A204.1 (cell line): ENCODE data around the gene CARD9.
"Not testable (repeated sequence)": the region's sequence is repeated elsewhere in the genome, so short reads cannot be mapped to it uniquely, and the experiment has no call there.

Experiments
- FAIRE-seq: peaks from 2 replicates; lab custom pipeline; 2012; peaks lifted over from hg19 to GRCh38; lab: Jason Lieb, UNC

The CARD9 gene, protein sequence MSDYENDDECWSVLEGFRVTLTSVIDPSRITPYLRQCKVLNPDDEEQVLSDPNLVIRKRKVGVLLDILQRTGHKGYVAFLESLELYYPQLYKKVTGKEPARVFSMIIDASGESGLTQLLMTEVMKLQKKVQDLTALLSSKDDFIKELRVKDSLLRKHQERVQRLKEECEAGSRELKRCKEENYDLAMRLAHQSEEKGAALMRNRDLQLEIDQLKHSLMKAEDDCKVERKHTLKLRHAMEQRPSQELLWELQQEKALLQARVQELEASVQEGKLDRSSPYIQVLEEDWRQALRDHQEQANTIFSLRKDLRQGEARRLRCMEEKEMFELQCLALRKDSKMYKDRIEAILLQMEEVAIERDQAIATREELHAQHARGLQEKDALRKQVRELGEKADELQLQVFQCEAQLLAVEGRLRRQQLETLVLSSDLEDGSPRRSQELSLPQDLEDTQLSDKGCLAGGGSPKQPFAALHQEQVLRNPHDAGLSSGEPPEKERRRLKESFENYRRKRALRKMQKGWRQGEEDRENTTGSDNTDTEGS

DNA sequence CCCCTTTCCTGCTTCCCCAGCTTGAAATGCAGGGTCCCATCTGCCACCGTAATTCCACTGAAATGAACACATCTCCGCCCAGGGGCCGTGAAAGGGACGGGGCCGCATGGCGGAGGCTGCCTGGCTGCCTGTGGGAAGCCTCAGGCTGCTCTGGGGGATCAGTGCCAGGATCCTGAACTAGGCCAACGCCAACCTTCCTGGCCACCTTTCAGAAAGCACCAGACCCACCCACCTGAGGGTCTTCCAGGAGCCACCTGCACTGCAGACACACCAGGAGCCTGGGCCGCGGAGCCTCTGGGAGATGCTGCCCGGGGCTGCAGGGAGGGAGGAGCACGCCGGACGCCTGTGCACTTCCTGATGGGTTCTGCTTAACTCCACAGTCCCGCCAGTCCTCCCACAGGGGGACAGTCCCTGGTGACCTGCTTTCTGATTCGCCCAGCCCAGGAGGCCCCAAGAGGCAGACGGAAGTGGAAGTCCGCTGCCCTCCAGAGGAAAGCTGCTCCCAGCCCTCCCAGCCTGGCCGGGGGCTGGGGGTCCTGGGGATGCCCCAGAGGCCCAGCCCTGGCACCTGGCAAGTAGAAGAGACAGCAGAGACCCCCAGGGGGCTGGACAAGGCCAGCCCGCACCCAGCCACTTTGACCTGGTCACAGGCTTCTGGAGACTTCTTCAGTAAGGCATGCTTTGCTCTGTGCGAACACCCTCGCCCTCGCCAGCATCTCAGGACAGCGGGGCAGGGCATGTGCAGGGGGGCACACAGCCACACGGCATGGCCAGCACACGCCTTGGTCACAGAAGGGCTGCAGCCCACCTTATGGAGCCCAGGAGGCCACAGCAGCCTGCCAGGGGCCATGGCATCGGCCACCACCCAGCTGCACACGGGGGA lies at the start of gene CARD9:
Gene CARD9, minus strand, starts transcription at position 370 of the 883 bp plus-strand sequence. CDS start 1,591 bp downstream, outside the sequence.
- no peak for FAIRE-seq

DNA sequence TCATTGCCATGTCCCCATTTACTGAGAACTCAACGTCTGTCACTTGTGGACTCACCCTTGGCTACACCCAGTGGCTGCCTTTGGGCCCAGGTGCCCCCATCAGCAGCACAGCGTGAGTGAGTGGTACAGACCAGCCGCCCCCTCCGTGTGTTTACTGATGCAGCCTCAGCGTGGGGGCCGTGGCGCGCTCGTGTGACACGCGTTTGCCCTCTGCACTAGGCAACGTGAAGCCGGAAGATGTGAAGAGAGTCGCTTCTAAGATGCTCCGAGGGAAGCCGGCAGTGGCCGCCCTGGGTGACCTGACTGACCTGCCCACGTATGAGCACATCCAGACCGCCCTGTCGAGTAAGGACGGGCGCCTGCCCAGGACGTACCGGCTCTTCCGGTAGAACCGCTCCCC lies 49.4 kb upstream of the CARD9 start:
- no peak for FAIRE-seq

DNA sequence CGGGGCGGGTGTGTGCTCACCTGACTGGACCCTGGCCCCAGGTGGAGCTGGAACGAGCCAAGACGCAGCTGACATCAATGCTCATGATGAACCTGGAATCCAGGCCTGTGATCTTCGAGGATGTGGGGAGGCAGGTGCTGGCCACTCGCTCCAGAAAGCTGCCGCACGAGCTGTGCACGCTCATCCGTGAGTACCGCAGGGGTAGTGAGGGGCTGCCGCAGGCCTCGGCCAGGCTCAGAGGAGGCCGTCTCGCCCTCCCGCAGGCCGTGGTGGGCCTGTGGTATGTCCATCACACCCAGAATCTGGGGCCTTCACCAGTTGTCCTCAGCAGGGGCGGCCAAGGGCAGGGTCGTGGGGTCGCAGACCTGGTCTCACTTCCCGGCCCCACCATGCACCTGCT lies 48.3 kb upstream of the CARD9 start:
- no peak for FAIRE-seq

DNA sequence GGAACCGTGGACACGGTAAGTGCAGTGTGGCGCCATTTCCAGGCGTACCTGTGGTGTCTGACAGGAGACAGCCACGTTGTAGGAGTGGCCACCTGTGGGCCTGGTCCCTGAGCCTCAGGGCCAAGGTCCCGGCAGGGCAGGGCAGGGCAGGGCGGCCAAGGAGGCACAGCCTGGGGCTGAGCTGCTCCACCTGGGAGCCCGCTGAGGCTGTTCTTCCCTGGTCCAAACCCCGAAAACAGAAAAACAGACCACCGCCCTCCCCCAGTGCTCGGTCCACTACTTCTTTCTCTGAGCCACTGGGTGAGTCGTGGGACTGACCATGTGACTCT lies 45.6 kb upstream of the CARD9 start:
- no peak for FAIRE-seq

DNA sequence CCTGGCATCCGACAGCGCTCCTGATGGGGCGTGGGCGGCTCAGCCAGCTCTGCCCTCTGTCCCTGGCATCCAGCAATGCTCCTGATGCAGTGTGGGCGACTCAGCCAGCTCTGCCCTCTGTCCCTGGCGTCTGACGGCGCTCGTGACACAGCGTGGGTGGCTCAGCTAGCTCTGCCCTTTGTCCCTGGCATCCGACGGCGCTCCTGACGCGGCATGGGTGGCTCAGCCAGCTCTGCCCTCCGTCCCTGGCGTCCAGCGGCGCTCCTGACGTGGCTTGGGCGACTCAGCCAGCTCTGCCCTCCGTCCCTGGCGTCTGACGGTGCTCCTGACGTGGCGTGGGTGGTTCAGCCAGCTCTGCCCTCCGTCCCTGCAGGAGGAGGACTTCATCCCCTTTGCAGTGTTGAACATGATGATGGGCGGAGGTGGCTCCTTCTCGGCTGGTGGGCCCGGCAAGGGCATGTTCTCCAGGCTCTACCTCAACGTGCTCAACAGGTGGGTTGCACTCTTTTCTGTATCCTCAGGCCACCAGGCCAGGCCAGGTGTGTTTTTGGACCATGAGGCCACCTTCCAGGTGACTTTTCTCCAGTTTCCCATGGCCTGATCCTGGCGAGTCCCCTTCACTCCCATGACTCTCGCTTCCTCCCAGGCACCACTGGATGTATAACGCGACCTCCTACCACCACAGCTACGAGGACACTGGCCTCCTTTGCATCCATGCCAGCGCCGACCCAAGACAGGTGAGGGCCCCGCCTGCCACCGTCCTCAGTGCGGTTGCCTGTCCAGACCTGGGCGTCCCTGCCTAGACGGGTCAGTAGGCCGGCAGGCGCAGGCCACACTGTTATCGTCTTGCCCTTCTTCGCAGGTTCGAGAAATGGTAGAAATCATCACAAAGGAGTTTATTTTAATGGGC lies 45.0 kb upstream of the CARD9 start:
- no peak for FAIRE-seq

DNA sequence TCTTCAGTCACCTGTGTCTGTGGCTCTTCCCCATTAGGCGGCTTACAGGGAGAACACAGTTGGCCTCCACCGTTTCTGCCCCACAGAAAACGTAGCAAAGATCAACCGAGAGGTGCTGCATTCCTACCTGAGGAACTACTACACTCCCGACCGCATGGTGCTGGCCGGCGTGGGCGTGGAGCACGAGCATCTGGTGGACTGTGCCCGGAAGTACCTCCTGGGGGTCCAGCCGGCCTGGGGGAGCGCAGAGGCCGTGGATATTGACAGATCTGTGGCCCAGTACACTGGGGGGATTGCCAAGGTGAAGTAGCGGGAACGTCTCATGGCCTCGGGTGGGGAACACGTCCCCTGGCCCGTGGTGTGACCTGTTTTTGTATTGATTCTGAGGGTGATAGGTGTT lies 43.4 kb upstream of the CARD9 start:
- FAIRE-seq, result no peak

DNA sequence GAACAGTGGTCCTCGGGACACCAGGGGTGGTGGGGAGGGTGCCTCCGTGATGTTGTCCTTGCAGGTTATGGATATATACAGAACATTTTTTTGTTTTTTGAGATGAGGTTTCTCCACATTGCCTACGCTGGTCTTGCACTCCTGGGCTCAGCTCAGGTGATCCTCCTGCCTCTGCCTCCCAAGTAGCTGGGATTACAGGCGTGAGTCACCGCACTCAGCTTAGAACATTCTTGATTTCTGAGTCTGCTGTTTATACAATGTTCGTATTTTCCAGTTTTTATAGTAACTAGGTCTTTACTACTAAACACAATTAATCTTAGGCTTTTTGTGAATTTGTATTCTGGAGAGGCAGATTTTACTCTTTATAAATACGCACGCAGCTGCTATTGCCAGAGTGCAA lies 43.0 kb upstream of the CARD9 start:
- FAIRE-seq, result no peak

DNA sequence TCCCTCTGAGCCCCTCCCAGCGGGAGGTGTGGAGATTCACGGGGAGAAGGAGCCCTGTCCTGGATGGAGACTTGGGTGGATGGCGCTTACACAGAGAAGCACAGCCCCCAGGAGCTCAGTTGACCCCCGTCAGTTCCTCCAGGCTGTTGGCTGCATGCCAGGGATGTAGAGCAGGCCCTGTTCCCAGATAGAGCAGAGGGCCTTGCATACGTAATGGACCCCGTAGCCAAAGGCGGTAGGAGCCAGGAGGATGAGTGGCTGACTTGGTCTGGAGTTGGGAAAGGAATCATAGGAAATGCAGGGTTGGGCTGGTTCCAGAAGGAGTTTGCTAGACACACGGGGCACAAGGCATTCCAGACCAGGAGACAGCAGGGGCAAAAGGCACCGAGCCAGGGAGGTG lies 39.5 kb upstream of the CARD9 start:
- FAIRE-seq, result no peak

DNA sequence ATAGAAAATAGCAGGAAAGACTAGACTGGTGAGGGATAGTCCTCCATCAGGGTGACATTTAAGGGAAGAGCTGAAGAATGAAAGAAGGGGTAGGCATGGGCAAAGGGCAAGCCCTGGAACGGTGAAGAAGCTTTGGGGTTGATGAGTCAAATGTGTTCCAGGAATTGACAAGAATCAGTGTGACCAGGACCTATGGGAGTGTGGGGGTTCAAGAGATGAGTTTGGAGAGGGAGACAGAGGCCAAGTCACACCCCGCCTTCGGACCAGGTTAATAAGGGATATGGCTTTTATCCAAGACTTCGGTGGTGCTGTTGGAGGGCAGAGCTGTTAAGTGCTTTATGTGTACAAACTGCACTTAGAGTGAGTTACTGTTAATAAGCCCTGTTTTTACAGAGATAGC lies 37.9 kb upstream of the CARD9 start:
- FAIRE-seq, result no peak

DNA sequence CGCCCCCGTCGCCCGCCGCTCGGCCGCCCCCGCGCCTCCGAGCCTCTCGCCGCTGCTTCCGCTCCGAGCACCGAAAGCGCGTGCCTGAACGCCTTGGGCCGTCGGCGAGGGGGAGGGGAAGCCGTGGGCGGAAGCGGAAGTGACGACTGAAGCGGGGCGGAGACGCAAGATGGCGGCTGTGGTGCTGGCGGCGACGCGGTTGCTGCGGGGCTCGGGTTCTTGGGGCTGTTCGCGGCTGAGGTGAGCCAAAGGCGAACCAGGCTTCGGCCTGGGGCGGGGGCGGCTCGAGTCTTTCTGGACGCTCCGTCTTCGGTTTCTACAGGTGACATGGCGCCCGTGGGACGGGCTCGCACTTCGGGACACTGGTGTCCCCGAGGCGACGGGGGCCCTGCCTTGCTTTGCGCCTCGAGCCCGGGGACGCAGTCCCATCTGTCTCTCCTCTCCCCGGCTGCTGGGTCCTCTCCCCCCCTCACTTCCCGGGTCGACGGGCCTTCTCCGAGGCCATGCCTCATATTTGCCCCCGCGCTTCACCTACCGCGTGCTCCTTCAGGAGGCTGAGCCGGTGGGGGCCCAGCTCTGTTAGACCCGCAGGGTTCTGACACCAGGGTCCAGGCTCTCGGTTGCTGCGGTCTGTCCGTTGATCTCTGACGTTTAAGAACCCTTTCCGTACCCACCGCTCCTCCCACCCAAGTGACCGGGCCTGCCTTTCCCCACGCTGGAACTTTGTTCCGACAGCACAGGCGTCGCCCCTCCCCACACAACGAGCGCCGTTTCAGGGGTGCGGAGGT lies 37.2 kb upstream of the CARD9 start, which contains the start of the genes ENTR1 and PMPCA:
Gene ENTR1, minus strand, starts transcription at position 115 of the 788 bp plus-strand sequence. CDS start 217 bp downstream, outside the sequence.
Gene PMPCA, plus strand, starts transcription at position 159 of the 788 bp plus-strand sequence. Its CDS starts 11 bp downstream, at position 170.
- FAIRE-seq, result no peak

DNA sequence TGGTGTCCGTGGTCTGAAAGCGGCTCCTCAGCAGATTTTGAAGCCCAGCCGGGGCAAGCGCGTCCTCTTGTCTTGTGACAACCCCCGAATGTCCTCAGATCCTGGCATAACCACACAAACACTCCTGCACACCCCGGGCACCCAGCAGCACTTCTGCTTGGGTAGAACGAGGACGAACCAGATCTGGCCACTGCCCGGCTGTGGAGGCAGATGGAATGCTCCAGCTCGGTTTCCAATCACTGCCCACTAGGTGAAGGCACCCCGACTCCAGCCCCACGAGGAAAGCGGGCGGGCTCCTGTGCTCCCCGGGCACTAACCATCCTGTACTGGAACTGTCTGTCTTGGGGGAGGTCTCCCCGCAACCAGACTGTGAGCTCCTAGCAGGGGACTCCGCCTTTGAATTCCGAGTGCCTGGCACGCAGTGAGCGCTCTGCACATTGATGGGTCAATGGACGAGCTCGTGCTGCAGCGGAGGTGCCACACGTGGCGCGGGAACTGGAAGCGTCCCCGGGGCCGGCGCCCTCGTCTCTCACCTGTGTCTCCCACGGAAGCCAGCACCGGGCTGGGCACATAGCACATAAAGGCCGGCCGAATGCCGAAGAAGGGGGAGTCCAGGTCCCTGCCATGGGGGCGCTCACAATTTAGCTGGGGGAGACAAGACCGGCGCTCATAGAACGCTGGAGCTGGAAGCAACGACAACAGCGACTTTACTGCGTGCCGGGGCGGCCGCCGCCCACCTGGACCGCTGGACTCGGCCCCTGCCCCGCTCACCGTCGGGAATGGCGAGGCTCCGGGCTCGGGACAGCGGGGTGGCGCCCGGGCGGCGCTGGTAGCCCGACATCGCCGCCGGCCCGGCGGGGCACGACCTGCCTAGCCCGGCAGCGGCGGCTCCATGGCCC lies 36.3 kb upstream of the CARD9 start:
- FAIRE-seq, result no peak

DNA sequence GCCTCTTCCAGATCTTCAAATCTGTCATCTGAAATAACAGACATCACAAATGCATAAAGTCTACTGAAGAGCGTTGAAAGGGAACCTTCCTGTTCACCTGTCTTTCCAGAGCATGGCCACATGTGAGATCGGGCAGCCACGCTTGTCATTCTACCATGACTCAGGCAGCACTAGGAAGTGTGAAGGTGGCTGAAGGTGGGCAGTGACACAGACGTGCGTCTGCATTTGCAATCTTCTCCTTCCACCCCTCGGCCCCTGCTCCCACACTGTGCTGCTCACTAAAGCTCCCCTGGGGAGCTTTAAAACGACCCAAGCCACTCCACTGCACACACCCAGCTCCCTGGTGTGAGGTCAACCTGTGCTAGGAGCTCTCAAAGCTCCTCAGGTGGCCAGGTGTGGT lies 34.4 kb upstream of the CARD9 start:
- FAIRE-seq, result no peak

DNA sequence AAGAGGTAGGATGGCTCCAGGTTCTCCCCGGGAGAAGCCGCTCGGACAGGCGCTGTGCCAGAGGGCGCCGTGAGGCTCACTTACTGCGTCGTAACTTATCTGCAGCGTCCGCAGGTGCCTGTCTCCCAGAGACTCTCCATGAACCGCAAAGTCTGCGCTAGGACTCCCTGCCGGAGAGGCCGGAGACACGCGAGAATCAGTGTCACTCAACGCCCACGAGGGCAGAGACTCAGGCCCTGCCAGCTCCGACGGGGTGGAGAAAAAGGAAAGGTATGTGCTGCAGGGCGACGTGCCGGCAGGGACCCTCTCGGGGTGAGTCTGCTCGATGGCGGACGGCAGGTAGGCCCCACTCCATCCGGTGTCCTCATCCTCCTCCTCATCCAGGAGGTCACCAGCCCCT lies 33.6 kb upstream of the CARD9 start:
- FAIRE-seq, result not testable (repeated sequence)

DNA sequence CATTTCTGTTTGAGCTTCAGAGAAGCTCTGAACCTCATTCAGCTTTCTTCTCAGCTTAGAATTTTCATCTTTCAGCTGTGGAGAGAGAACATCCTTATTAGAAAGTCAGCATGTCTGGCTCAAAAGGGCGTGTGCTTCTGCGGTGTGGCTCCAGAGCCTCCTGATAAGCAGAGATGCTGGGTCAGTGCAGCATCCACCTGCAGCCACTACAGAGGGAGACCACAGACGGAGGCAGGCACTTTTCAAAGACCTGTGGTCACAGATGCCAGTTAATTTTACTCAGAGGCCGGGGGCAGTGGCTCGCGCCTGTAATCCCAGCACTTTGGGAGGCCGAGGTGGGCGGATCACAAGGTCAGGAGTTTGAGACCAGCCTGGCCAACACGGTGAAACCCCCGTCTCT lies 32.4 kb upstream of the CARD9 start:
- not testable (repeated sequence) for FAIRE-seq

DNA sequence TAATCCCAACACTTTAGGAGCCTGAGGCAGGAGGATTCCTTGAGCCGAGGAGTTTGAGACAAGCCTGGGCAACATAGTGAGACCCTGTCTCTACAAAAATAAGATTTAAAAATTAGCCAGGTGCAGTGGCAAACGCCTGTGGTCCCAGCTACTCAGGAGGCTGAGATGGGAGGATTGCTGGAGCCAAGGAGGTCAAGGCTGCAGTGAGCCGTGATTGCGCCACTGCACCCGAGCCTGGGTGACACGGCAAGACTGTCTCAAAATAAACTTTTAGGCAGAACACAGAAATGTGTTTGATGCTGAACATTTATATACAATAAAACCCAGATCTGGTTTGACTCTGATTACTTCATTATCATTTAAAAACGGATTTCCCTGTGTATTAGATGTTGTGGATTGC lies 32.0 kb upstream of the CARD9 start:
- FAIRE-seq, result no peak

DNA sequence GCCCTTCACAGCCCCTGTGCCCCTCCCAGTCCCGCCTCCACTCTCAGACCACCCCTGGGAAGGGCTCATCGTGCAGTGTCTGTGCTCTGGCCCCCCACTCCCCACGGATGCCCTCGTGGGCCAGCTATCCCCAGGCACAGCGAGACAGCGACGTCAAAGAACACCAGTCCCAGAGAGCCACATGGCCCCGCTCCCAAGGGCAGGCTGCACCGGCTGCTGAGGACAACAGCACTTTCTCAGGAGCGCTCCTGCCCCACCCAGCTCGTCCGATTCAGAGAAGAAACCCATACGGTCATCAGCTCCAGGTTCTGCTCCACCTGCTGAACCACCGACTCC lies 31.3 kb upstream of the CARD9 start:
- no peak for FAIRE-seq

DNA sequence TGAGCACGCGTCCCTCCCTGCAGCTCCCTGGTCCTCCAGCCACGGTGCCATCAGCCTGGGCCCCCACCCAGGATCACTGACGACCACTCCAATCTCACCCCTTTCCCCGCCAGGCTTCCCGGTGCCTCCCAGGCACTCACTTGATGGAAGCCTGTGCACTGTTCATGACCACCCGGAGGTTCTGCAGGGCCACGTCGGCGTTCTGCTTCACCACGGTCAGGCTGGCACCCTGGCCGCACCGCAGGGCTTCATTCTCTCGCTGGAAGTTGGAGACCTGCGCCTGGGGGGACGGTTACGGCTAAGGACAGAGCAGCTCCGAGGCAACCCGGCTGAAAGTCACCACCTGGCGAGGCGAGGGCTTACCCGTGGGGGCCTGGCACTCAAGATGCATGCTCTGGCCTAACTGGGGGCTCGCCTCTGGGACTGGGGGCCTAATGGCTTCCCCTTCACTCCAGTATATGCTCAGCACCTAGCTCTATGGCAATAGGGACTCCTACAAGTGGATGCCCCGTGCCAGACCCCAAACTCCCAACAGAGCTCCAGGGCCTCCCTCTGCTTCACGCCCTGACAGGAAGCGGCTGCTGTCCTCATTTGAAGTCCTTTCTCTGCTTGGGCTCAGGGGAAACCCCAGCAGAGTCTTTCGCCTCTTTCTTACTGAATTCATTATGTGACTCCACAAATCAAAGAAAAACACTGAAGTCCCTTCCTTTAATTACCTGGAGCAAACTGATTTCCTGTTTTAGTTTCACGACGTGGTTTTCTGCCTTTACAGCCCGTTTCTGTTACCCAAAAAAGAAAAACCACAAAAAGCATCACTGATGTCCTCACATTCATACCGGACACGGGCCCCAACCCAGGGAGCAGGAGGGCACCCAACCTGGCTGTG lies 30.7 kb upstream of the CARD9 start:
- FAIRE-seq, result no peak

DNA sequence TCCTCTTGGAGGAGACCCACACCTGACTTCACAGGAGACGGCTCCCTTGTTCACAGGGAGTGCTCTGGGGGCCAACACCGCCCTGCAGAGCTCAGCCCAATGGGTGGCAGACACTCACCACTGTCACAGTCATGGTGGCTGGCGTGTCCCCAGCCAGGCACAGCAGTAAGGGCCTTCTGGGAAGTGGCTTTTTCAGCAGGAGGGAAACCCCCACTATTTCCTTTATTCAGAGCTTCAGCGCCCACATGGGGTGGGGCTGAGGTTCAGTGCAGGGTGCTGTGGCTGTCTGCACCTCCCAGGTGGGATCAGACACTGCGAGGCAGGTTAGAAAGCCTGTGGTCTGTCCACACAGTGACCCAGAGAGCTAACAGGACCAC lies 30.1 kb upstream of the CARD9 start:
- FAIRE-seq, result no peak

DNA sequence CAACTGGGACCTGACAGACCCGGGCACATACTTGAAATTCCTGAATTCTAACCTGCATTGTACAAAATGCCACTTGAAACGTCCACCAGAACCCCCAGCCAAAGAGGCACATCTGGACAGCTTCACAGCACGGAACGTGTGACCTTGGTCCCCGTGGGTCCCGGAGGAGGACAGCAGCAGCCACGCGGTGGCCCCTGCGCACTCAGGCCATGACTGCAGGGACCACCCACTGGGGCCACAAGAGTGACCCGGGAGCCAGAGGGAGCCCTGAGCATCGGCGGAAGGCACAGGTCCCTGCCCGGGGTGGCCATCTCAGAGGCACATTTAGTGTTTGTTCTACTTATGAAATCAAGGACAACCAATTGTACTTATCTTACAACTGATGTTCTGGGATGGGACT lies 28.6 kb upstream of the CARD9 start:
- no peak for FAIRE-seq
